HG03139 (cell line): ENCODE data around the gene MAGI1.

Experiments
- ATAC-seq: cut with Tn5 transposase; IDR thresholded peaks from one replicate; pipeline ENCODE4 v1.9.1; 2021; ENCODE audit not compliant: unreplicated experiment

MAGI1 gene

DNA sequence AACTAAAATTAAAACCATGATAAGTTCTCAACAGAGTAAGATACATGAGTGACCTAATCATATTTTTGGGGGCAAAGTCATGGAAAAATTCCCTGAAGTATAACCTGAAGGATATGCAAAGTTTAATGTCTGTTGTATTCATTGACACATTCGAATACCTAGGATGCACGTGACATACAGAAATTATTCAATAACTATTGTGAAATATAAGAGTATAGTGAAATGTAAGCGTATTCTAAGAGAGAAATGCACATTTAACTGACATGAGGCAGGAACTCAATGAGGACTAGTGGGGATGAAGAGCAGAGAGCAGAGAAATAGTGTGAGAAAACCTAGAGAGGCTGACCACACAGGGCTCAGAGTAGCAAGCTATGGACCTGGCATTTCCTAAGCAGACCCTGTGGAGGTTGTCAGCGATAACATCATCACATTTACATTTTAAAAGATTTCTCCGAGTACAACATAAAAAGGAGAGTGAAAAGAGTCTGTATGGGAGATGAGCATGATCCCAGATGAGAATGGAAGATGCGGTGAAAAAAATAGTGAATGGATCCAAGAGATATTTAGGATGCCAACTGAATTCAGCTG, 588.8 kb downstream of the MAGI1 start:
- ATAC-seq, result no peak

DNA sequence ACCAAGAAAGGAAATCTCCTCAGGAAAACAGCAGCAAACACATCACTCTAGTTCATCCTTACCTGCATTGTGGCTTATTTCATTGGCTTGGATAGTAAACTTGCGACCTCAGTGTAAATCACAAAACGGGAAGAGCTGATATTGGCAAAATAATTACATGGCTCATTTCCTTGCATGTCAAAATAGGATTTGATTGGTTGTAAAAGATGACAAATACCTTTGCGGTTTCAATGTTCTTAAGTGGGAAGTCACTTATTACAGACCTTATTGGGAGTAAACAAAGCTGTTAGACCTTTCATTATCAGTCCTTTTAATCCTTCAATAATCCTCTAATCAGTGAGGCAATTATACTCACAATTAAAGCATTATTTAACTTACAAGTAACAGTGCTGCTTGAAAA, 590.6 kb downstream of the MAGI1 start:
- no peak for ATAC-seq

DNA sequence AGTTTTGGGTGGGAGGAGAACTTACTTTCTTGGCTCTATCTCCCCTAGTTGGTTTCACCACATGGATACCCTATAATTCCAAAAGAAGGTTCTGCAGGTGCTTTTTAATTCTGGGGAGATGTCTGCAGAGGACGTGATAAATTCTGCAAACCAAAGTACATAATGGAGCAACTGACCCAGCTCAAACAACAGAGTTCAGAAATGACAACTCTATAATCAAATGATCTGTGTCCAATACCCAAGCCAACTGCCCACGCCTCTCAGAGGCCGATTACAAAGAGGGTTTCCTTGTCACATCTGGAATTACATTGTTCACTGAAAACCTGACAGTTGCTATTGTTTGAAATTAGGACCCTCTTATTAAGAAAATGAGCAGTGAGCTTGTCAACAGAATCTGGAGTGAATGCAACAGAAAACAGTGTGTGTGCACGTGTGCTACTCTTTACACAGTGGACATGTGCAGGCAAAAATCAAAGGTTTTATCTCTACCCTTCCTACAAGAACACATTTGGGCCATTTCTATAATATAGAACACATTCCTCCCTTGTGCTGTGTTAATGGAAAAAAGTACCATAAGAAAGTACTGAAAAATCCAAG, 593.0 kb downstream of the MAGI1 start:
- ATAC-seq, result no peak

DNA sequence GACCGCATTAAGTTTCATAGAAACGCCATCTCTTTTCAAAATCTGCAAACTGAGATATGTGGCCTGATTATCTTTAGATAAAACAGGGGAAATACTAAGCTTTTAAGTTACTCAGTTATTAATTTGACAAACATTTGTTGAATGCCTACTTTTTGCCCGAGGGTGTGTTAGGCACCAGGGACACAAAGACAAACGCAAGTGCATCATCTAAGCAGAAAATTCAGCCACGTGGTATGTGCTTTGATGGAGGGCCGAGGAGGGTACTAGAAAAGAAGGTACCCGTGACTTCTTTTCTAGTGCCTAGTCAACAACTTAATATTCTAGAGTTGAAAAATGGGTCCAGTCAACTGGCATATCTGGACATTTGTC, 594.3 kb downstream of the MAGI1 start:
- ATAC-seq, result no peak

DNA sequence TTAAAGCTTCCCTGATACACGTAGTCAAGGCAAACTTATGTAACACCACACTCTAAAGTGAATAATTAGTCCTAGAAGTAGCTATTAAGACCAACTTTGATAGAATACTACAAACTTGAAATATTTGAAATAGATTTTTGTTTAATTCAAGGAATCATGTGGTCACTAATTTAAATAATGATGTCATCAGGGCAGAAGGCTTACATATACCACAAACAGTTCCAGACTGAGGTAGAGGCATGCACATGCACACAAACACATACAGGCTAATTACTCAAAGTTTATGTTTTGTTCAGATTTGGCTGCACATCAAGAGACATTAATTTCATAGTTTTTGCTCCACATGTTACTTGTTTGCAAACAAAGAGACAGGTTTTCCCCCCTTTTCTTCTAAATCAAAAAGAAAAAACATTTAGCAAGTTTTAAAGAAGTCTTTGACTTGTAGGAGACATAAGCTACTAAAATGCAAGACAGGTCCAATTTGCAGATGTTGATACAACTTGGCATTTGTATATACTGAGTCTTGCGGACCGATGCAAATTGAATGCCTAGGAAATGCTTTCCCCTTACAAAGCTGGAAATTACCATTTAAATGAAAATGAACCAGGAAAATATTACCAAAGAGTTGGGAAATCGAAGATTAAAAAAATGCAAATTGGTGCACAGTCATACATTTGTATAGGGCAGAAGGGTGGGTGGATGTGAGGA, 594.8 kb downstream of the MAGI1 start:
- no peak for ATAC-seq

DNA sequence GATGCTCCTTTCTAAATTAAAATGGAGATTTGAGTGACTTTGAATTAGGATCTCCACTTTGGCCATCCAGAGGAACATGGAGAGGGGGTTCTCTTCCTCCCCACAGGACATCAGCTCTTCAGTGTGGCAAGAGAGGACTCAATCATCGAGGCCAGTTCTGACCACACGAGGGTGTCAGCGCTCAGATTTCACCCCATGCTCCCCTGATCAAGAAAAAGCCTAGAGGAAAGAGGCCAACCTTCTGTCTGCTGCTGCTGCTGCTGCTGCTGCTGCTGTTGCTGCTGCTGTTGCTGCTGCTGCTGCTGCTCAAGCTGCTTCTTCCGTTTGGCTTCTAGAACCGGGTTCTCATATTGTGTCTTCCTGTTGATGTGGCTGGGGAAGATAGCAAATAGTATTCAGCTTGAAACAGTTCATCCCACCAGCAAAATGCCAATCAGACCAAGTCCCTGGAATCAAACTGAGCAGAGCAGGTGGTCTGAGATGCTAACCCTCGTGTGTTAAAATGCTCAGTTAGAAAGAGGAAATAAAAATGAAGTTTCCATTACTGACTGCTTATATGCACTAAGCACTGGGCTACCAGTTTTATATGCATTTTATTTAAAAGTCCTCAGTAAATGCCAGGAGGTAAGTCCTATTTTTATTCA, 599.0 kb downstream of the MAGI1 start:
- ATAC-seq, result no peak

DNA sequence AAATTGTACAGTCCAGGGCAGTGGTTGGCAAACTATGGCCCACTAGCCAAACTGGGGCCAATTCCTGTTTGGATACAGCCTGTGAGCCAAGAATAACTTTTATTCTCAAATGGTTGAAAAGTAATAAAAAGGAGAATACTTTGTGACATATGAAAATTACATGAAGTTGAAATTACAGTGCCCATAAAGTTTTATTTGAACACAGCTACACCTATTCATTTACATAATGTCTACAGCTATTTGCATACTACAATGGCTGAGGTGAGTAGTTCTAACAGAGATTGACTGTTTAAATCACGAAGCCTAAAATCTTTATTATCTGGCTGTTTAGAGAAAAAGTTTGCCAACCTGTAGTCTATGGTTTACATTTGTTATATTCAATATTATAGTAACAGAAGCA, 600.1 kb downstream of the MAGI1 start:
- no peak for ATAC-seq

DNA sequence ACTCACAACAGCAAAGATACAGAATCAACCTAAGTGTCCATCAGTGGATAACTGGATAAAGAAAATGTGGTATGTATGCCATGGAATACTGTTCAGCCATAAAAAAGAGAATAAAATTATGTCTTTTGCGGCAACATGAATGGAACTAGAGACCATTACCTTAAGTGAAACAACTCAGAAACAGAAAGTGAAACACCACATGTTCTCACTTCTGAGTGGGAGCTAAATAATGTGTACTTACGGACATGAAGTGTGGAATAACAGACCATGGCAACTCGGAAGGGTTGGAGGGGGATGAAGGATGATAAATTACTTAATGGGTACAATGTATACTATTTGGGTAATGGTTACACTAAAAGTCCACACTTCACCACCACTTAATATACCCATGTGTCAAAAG, 600.6 kb downstream of the MAGI1 start:
- ATAC-seq, result no peak

DNA sequence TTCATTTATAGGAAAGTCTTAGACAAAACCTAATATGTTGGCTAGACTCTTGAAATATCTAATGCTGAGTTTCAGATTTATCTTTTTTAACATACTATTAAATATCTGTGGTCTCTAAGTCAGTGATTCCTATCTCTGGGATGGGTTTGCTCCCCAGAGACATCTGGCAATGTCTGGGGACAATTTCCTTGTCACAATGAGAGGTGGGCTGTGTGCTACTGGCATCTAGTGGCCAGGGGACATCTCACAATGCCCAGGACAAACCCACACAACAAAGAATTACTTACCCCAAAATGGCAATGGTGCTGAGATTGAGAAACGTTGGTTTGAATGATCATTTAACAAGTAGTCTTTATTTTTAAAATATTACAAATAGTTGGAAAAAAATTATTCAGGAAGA, 602.1 kb downstream of the MAGI1 start:
- ATAC-seq, result no peak

DNA sequence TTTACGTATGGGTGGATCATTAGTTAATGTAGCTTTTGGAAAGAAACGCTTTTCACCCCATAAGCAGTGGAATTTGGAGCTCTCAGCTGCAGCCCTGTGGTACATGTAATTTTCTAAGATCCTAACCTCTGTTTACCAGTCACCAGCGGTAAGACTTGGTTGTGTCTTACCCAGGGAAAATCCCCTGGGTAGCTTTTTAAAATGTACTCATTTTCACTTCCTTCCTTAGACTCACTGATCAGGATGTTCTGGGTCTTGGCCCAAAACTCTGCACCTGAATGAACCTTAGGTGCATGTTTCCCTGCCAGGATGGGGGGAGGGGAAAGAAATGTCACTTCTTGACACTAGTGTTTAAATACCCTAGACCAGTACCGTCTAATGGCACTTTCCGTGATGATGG, 605.2 kb downstream of the MAGI1 start:
- ATAC-seq, result no peak

DNA sequence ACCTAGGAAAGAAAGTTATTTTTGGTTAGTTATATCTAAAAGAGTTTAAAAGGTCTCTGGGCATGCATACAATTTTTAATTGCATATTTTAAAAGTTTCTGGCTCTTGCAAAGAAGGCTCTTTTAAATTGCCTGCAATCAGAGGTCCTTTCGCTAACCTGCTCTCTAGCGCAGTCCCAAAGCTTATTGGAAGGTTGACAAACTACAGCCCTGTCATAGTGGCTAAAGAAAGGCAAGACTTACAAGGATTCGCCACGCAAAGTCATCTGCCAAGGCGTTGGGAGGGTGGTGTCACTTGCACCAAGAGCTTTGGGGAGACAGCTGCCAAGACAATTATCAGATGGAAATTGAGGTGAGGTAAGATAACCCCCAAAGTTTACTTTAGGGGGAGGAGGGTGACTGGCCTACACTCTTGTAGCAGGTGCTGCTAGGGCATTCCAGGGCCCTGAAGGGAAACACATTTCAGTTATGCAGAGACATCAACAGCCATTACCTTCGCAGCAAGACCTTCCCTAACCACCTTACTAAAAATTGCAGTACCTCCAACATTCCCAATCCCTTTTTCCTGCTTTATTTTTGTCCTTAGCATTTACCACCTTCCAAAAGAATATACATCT, 606.2 kb downstream of the MAGI1 start:
- no peak for ATAC-seq

DNA sequence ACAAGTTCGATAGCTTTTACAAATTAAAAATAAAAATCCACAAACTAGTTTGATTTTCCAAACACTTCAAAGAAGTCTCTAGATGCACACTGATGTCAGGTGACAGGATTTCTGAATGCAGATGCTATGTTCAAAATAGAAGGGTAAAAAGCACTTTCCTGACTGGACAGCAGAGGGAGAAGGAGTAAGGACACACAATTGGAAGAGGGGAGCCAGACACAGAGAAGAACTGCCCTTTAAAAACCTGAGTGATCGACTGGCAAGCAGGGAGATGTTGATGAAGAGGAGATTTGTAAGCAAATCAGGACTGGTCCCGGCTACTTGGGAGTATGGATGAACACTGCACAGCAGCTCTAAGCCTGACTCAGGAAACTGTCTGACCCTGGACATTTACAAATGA, 612.8 kb downstream of the MAGI1 start:
- ATAC-seq, result no peak

DNA sequence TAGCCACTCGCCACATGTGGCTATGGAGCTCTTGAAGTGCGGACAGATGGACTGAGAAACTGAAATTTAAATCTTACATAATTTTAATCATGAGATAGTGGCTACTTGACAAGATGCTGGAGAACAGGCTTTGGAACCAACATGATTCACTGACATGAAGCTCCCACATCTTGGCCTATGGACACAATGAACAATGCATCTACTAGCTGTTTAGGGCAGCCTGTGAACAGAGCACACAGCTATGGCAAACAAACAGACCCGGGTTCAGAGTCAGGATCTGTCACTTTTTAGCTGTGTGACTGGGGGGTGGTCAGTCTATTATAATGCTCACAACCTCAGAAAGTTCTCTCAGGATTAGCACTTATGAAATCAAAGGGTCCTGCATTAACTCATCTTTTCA, 616.6 kb downstream of the MAGI1 start:
- no peak for ATAC-seq

DNA sequence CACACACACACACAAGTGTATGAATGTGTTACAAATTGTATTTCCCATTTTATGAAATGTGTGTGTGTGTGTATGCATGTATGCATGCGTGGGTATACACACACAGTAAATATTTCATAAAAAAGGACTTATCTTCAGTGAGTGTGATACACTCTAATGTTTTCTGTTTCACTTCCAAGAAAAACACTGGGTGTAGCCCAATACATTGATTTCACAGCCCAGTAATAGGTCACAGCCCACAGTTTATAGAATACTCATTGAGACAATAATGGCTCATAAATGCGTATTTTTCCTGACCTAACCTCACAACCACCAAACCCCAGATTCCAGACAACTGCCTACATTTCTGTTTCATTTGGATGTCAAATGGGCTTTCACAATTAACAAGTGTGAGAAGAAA, 619.5 kb downstream of the MAGI1 start:
- ATAC-seq, result no peak

DNA sequence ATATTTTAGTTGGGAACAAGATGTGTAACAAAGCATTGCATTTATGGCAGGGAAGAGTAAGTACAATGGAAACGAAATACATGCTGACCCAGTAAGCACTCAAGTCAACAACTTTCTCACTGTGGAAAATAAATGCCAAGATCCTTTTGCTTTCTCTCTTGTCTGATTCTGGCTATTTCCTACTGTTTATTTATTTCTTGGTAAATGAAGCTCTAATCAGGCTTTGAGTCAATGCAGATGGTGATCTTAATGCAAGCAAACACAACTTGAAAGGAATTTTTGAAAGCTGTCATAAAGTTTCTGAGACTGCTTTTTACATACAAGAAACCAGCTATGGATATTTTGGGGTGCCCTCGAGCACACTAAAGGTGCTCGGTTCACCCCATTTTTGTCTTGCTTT, 624.8 kb downstream of the MAGI1 start:
- no peak for ATAC-seq

DNA sequence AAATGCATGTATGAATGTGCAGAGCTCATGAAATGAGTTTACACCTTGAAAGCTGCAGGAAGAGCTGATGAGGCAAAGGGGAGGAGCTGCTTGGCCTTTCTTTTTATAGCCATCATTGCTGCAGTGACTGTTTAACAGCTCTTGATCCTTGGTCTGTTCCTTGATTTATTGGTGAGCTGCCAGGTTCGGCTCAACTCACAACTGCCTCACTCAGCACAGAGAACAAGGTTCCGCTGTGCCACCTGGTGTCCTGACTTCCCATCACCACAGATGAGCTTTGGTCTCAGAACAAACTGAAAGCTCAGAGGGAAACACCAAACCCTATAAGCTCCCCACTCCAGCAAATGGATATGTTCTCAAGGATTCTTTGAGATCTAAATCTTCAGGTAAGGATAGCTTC, 626.1 kb downstream of the MAGI1 start:
- no peak for ATAC-seq

DNA sequence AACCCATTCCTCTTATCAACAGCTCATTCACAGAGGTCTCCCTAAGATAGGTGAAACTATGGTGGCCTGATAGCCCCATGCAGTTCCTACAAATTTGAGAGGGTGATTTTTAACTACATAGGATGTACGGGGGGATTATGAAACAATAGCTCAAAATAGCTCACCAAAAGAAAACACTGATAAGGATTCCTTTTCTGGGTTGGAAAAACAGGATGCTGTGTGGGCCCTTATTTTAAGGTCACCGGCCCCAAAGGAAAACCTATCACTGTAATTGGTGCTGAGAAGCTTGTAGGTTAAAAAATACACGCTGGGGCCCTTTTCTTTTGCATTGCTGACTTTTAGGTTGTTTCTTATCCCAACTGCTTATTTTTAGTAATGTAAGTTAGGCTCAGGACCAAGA, 627.4 kb downstream of the MAGI1 start:
- ATAC-seq, result no peak

DNA sequence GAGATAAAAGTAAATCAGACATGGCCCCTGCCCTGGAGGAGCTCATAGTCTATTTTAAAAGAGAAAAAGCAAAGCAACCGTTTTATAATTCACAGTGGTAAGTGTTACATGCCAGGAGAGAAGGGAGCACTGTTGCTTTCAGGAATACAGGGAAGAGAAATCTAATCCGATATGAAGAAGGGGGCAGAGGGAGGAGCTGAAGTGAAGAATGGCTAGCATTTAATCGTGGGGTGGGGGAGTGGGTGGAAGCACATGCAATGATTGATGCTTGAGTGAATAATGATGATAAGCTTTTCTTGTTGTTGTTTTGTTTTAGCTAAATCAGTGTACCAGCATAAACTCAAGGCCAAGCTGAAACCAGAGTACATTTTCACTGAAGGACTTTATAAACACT, 629.5 kb downstream of the MAGI1 start:
- no peak for ATAC-seq

DNA sequence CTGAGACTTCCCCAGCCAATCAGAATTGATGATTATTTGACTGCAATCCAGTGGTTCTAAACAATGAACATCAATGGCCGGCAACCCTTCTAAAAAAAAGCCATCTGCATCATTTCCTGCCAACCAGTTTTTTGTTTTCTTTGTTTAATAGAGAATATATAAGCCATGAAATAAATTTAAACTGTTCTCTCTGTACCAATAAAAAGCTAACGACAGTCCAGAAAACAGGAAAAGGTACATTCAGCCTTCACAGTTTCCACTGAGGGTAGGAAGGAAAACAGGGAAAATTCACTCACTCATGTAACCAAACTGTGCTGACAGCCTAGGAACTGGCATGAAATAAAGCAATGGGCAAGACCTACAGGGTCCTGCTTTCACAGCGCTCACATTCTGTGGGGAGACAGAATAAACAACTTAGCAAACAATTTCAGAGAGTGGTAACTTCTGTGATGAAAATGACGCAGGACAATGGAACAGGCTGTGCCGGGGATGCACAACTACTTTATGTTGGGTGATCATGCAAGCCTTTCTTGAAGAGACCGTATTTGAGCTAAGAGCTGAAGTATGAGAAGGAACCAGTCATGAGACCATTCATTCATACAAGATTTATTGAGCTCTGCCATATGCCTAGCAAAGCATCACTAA, 630.1 kb downstream of the MAGI1 start:
- ATAC-seq, result no peak

DNA sequence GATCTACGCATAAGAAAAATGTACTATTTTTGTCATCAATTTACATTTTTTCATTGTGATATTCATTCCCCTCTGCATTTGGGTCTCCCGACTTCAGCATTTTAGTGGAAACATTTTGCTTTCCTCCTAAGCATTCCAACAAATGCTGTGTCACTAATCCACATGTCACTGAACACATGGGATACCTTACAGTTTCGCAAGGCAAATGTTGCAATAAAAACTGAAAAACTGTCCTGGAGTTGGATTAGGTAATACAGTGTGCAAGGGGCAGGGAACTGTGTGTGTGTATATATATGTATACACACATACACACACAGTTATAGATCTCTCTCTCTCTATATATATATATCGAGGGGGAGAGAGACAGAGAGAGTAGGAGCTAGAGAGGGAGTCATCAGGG, 632.2 kb downstream of the MAGI1 start:
- ATAC-seq, result no peak

DNA sequence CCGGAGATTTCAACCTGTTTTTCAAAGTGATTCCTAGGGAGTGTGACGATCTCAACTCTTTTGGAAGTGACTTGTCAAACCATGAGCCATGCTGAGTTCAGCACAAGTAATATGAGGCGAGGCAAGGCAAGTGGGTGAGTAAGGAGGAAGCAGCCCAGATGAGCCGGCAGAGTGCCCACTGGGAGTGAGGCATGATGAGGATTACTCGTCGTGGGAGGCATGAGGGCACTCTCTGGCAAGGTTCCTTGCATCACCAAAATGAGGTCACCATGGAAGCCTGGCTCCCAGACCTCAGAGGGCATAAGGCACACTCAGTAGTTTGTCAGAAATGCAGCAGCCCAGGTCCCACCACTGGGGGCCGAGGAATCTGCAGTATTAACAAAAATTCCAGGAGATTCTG, 636.1 kb downstream of the MAGI1 start:
- no peak for ATAC-seq
